OCI-LY7 (cell line): ENCODE data around the gene FDXR. TPM values are rescaled to one million over a fixed set of nuclear protein-coding genes. Genes with fewer than 3 reads are reported as not detected.

ENCODE experiments used
- BruUV-seq: library from RNA; stranded (reverse); fragments of 400-500 nt; replicated peaks from 2 replicates; lab custom pipeline; 2021; lab: Mats Ljungman, UMichigan
- CTCF ChIA-PET: fragments of 300-600 bp; sonication (Branson Sonifier 250); formaldehyde crosslinking; loops from one replicate; lab custom pipeline; 2022; ENCODE audit warnings: antibody characterized with exemption; ENCODE audit not compliant: unreplicated experiment; lab: Charles Lee
- POLR2A ChIA-PET: fragments of 300-600 bp; sonication (Branson Sonifier 250); formaldehyde crosslinking; loops from one replicate; lab custom pipeline; 2022; ENCODE audit warnings: antibody characterized with exemption; lab: Charles Lee
- DNase-seq: peaks from one replicate; pipeline ENCODE4 v3.0.0-alpha.2; 2015; ENCODE audit warnings: low spot score
- H2AFZ ChIP-seq: fragments of 200-600 bp; sonication (generic), shearing (Covaris generic); 2 replicates; pipeline ENCODE4 v1.6.1; 2014; ENCODE audit warnings: mild to moderate bottlenecking, antibody characterized with exemption, low read length, moderate library complexity
- H3K27ac ChIP-seq: fragments of 200-600 bp; sonication (generic); 2 replicates; pipeline ENCODE4 v1.5.1; 2014; ENCODE audit warnings: mixed run types, low read depth, mild to moderate bottlenecking, moderate library complexity, low read length, inconsistent platforms; ENCODE audit not compliant: poor library complexity, severe bottlenecking
- H3K36me3 ChIP-seq: fragments of 200-600 bp; sonication (generic); 2 replicates; pipeline ENCODE4 v1.6.1; 2014; ENCODE audit warnings: mild to moderate bottlenecking, antibody characterized with exemption, low read length, moderate library complexity, mixed read lengths; ENCODE audit not compliant: insufficient read depth
- H3K4me1 ChIP-seq: fragments of 200-600 bp; sonication (generic); 2 replicates; pipeline ENCODE4 v1.5.1; 2014; ENCODE audit warnings: mild to moderate bottlenecking, low read length; ENCODE audit not compliant: insufficient read depth, poor library complexity, severe bottlenecking
- H3K4me2 ChIP-seq: fragments of 200-600 bp; sonication (generic); 2 replicates; pipeline ENCODE4 v1.6.1; 2014; ENCODE audit warnings: mild to moderate bottlenecking, low read length
- H3K4me3 ChIP-seq: fragments of 200-600 bp; sonication (generic); 2 replicates; pipeline ENCODE4 v1.5.1; 2014; ENCODE audit warnings: mild to moderate bottlenecking, low read depth, low read length; ENCODE audit not compliant: poor library complexity, severe bottlenecking
- H3K79me2 ChIP-seq: fragments of 200-600 bp; sonication (generic); 2 replicates; pipeline ENCODE4 v1.6.1; 2016; ENCODE audit warnings: low read depth, mild to moderate bottlenecking, low read length, moderate library complexity, mixed read lengths; ENCODE audit not compliant: insufficient read depth
- H3K9me2 ChIP-seq: fragments of 200-600 bp; sonication (generic); 2 replicates; pipeline ENCODE4 v1.6.1; 2016; ENCODE audit warnings: mild to moderate bottlenecking, low read length, mixed read lengths; ENCODE audit not compliant: insufficient read depth
- H3K9me3 ChIP-seq: fragments of 200-600 bp; sonication (generic); 2 replicates; pipeline ENCODE4 v1.6.1; 2014; ENCODE audit warnings: mild to moderate bottlenecking, mixed run types, low read length, mixed read lengths
- H4K20me1 ChIP-seq: fragments of 200-600 bp; sonication (generic); 2 replicates; pipeline ENCODE4 v1.6.1; 2014; ENCODE audit warnings: mild to moderate bottlenecking, antibody characterized with exemption, low read length, moderate library complexity, mixed read lengths; ENCODE audit not compliant: insufficient read depth
- EZH2phosphoT487 ChIP-seq: fragments of 200-600 bp; sonication (generic); IDR thresholded peaks from 2 replicates; pipeline ENCODE4 v1.6.1; 2018; ENCODE audit warnings: low read depth, borderline replicate concordance, mild to moderate bottlenecking, mixed run types, antibody characterized with exemption, low read length, moderate library complexity, mixed read lengths
- intact Hi-C: fragments of 100-400 bp; cut with micrococcal nuclease; formaldehyde crosslinking; loops from one replicate; pipeline ENCODE4 v1.10.0; 2022; ENCODE audit not compliant: unreplicated experiment
- total RNA-seq, 2 experiments: library from RNA; depleted of rRNA in 1 of 2; stranded (reverse); fragments of >200 nt in 1 of 2; shearing (Covaris generic) in 1 of 2; gene quantifications; 2 replicates each; pipeline ENCODE4 v1.2.3, GENCODE V29; 2014 to 2022
- TF ChIP-seq, protein P1 (sequence below): fragments of 200-600 bp; sonication (generic); conservative IDR thresholded peaks from 2 replicates; pipeline ENCODE4 v1.5.1; 2014; ENCODE audit warnings: mild to moderate bottlenecking, antibody characterized with exemption, low read length, moderate library complexity, mixed read lengths

The FDXR gene
- total RNA-seq, 2 experiments from 2014 or later, result 12.2 to 18.3 TPM

DNA sequence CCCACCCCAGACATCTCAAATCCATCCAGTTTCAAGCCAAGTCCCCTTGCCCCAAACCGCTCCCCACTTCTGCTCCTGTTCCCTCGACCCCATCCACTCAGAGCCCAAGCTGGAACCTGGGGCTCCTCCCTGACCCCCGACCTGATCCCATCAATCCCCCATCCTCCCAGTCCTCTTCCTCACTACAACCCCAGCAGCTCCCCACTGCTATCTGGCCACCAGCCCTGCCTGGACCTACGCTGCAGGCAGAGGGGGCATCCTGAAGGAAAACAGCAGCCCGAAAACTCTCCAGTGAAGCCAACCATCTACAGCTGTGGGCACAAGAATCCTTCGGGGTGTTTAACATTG, 3.9 kb downstream of the FDXR start:
- H3K79me2 ChIP-seq, result no peaks in the 10 kb centered on the region
- no peak for DNase-seq
- H3K27ac ChIP-seq, result no peak overlapping the region
- TF ChIP-seq, protein P1, sequence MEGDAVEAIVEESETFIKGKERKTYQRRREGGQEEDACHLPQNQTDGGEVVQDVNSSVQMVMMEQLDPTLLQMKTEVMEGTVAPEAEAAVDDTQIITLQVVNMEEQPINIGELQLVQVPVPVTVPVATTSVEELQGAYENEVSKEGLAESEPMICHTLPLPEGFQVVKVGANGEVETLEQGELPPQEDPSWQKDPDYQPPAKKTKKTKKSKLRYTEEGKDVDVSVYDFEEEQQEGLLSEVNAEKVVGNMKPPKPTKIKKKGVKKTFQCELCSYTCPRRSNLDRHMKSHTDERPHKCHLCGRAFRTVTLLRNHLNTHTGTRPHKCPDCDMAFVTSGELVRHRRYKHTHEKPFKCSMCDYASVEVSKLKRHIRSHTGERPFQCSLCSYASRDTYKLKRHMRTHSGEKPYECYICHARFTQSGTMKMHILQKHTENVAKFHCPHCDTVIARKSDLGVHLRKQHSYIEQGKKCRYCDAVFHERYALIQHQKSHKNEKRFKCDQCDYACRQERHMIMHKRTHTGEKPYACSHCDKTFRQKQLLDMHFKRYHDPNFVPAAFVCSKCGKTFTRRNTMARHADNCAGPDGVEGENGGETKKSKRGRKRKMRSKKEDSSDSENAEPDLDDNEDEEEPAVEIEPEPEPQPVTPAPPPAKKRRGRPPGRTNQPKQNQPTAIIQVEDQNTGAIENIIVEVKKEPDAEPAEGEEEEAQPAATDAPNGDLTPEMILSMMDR, result no peak
- no peak for TF ChIP-seq EZH2phosphoT487
- no peaks in the 10 kb centered on the region for H3K36me3 ChIP-seq
- ChIA-PET CTCF (interaction anchor here (0.9 kb wide), 1 partner anchor 77 kb away, joined by 5 read pairs; no protein-coding TSS in a partner anchor), POLR2A (interaction anchor here (1.2 kb wide), 1 partner anchor 37 kb away, joined by 3 read pairs; no protein-coding TSS in a partner anchor)
- H3K9me2 ChIP-seq, result no peaks in the 10 kb centered on the region
- intact Hi-C loops, result no loop called here
- BruUV-seq, result no TSS peak
- no peak overlapping the region for H3K4me2 ChIP-seq
- no peak overlapping the region for H3K4me3 ChIP-seq
- H4K20me1 ChIP-seq, result no peaks in the 10 kb centered on the region
- no peak overlapping the region for H2AFZ ChIP-seq
- H3K9me3 ChIP-seq, result no peaks in the 10 kb centered on the region
- peaks cover 24% of the 10 kb centered on the region for H3K4me1 ChIP-seq

DNA sequence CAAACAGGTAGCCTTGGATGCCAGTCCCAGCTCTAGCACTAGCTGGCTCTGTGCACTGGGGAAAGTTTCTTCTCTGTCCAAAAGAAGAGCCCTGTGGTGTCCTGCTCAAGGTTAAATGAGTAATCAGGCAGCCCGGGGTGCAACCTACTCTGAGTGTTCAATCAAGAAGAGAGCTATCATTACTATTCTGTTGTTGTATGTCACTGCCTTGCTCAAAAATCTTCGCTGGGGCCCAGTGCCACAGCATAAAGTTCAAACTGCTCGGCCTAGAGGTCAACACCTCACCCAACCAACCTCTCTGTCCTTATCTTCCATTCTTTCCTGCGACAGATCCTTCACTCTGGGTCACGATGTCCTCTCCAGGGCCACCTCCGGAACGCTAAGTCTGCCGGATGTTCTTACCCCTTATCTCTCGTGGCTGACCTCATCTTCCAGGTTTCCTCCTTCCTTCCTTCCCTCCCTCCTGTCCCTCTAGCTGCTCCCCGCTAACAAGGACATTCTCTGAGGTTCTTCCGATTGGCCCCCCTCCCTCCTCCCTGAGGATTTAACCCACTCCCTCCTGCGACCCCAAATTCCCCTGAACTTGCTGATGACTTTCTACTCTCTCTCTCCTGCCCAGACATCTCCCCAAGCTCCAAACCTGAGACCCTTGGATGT, 4.4 kb downstream of the FDXR start:
- H4K20me1 ChIP-seq, result no peaks in the 10 kb centered on the region
- no peak for DNase-seq
- H3K9me3 ChIP-seq, result no peaks in the 10 kb centered on the region
- intact Hi-C loops, result no loop called here
- POLR2A ChIA-PET, result interaction anchor here (0.7 to 1.2 kb wide), 2 partner anchors 35 to 36 kb away, joined by 3 to 4 read pairs; no protein-coding TSS in a partner anchor
- no peak overlapping the region for H3K4me3 ChIP-seq
- no TSS peak for BruUV-seq
- no peak overlapping the region for H2AFZ ChIP-seq
- no peak overlapping the region for H3K4me2 ChIP-seq
- CTCF ChIA-PET, result interaction anchor here (0.9 kb wide), 1 partner anchor 77 kb away, joined by 5 read pairs; no protein-coding TSS in a partner anchor
- H3K4me1 ChIP-seq, result peaks cover 22% of the 10 kb centered on the region
- TF ChIP-seq, protein P1, result no peak
- no peak for TF ChIP-seq EZH2phosphoT487
- H3K36me3 ChIP-seq, result no peaks in the 10 kb centered on the region
- H3K27ac ChIP-seq, result no peak overlapping the region
- H3K79me2 ChIP-seq, result no peaks in the 10 kb centered on the region
- no peaks in the 10 kb centered on the region for H3K9me2 ChIP-seq
